K562 (cell line): ENCODE results near the gene AKT3. TPM values are rescaled to one million over a fixed set of nuclear protein-coding genes. Genes with fewer than 3 reads are reported as not detected.

ENCODE experiments used
- ATAC-seq: fragments of 200-7000 bp; cut with Tn5 transposase; 3 replicates; pipeline ENCODE4 v1.9.1; 2020; ENCODE audit warnings: moderate library complexity
- BruUV-seq: library from RNA; stranded (reverse); fragments of 400-500 nt; replicated peaks from 2 replicates; lab custom pipeline; 2021; lab: Mats Ljungman, UMichigan
- CTCF ChIA-PET: fragments of 300-600 bp; formaldehyde crosslinking; extraction: SDS; loops from one replicate; lab custom pipeline; 2021; ENCODE audit warnings: low intra/inter-chr PET ratio; lab: Yijun Ruan, JAX
- POLR2A ChIA-PET: fragments of 300-600, 350-650 bp; sonication (Branson Sonifier 250); formaldehyde crosslinking; extraction: SDS; loops from one replicate; lab custom pipeline; 2021; ENCODE audit warnings: antibody characterized with exemption, inconsistent platforms; lab: Yijun Ruan, JAX
- DNase-seq, 4 experiments: peaks; one replicate each; pipeline versions ENCODE4 v3.0.0 to v3.0.0-alpha.2; 2011 to 2018; ENCODE audit warnings: low spot score in 3 of 4, mixed read lengths in 3 of 4; ENCODE audit errors: extremely low read depth in 1 of 4
- FAIRE-seq: peaks from 2 replicates; lab custom pipeline; 2011; peaks lifted over from hg19 to GRCh38; lab: Jason Lieb, UNC
- H2AFZ ChIP-seq: 2 replicates; pipeline ENCODE4 v1.6.0; 2011; ENCODE audit warnings: low read depth, low read length, control low read depth, inconsistent platforms
- H3K27ac ChIP-seq: fragments of 200-600 bp; 3 replicates; pipeline ENCODE4 v1.8.0; 2011; ENCODE audit warnings: low read depth, mild to moderate bottlenecking, control low read depth, inconsistent platforms, low read length, moderate library complexity, mixed read lengths; ENCODE audit errors: extremely low read depth
- H3K27me3 ChIP-seq, 2 experiments: fragments of 300-600 bp in 1 of 2; 2 replicates in 1 of 2; 3 replicates in 1 of 2; pipeline versions ENCODE4 v1.6.0 to v1.8.0; 2011; ENCODE audit warnings: inconsistent platforms in 2 of 2, low read length in 2 of 2, mild to moderate bottlenecking in 1 of 2, mixed read lengths in 1 of 2, moderate library complexity in 1 of 2; ENCODE audit not compliant: control insufficient read depth in 2 of 2, insufficient read depth in 2 of 2
- H3K36me3 ChIP-seq: fragments of 300-600 bp; 3 replicates; pipeline ENCODE4 v1.8.0; 2011; ENCODE audit warnings: mild to moderate bottlenecking, low read length, inconsistent platforms; ENCODE audit not compliant: control insufficient read depth, insufficient read depth
- H3K4me1 ChIP-seq, 2 experiments: fragments of 200-600 bp in 1 of 2; replicated peaks in 1 of 2; 2 replicates in 1 of 2; 3 replicates in 1 of 2; pipeline versions ENCODE4 v1.5.1 to v1.8.0; 2011; ENCODE audit warnings: inconsistent platforms in 2 of 2, low read length in 2 of 2, mild to moderate bottlenecking in 1 of 2, mixed read lengths in 1 of 2, moderate library complexity in 1 of 2; ENCODE audit not compliant: control insufficient read depth in 2 of 2, insufficient read depth in 2 of 2
- H3K4me2 ChIP-seq: 2 replicates; pipeline ENCODE4 v1.6.1; 2011; ENCODE audit warnings: low read length, control low read depth, inconsistent platforms, mixed read lengths; ENCODE audit not compliant: insufficient read depth
- H3K4me3 ChIP-seq: fragments of 200-600 bp; sonication (generic), shearing (Covaris generic); 2 replicates; pipeline ENCODE4 v1.5.1; 2016; ENCODE audit warnings: control low read depth, inconsistent platforms
- H3K79me2 ChIP-seq: fragments of 200-600 bp; 3 replicates; pipeline ENCODE4 v1.8.0; 2011; ENCODE audit warnings: low read length, inconsistent platforms; ENCODE audit not compliant: control insufficient read depth, insufficient read depth
- H3K9ac ChIP-seq, 2 experiments: 2 replicates each; pipeline versions ENCODE4 v1.6.0 to v1.6.1; 2011; ENCODE audit warnings: low read depth in 2 of 2, low read length in 2 of 2, control low read depth in 1 of 2, inconsistent platforms in 1 of 2, mild to moderate bottlenecking in 1 of 2, mixed read lengths in 1 of 2; ENCODE audit not compliant: insufficient read depth in 1 of 2
- H3K9me1 ChIP-seq: one replicate; pipeline ENCODE4 v1.6.0; 2011; ENCODE audit warnings: inconsistent platforms, mild to moderate bottlenecking, low read length, moderate library complexity; ENCODE audit not compliant: control insufficient read depth, insufficient read depth
- H3K9me3 ChIP-seq: replicated peaks from 2 replicates; pipeline ENCODE4 v1.5.1; 2011; ENCODE audit warnings: low read depth, low read length, inconsistent platforms; ENCODE audit not compliant: control insufficient read depth, insufficient read depth
- H4K20me1 ChIP-seq: replicated peaks from 2 replicates; pipeline ENCODE4 v1.6.1; 2011; ENCODE audit warnings: low read length, inconsistent platforms, mixed read lengths; ENCODE audit not compliant: control insufficient read depth, insufficient read depth
- DNMT1 ChIP-seq: fragments of 450-650 bp; IDR thresholded peaks from 2 replicates; pipeline ENCODE4 v1.6.1; 2016; ENCODE audit warnings: antibody characterized with exemption, mild to moderate bottlenecking
- E2F1 ChIP-seq: sonication (generic); formaldehyde crosslinking; IDR thresholded peaks from 2 replicates; pipeline ENCODE4 v1.8.1; 2023; ENCODE audit warnings: mild to moderate bottlenecking, missing genetic modification reagents, moderate library complexity
- GTF2B ChIP-seq: IDR thresholded peaks from 2 replicates; pipeline ENCODE4 v1.6.1; 2011; ENCODE audit not compliant: insufficient read length; ENCODE audit errors: extremely low read depth
- HLTF ChIP-seq: fragments of 450-650 bp; IDR thresholded peaks from 2 replicates; pipeline ENCODE4 v1.6.1; 2016
- POLR2A ChIP-seq: fragments of 450-650 bp; conservative IDR thresholded peaks from 2 replicates; pipeline ENCODE4 v1.6.1; 2016
- SRSF7 ChIP-seq: fragments of 200-400 bp; formaldehyde crosslinking; optimal IDR thresholded peaks from 2 replicates; pipeline ENCODE3; 2017; ENCODE audit warnings: mild to moderate bottlenecking, low read depth, low read length
- STAT6 ChIP-seq: sonication (generic); formaldehyde crosslinking; IDR thresholded peaks from 2 replicates; pipeline ENCODE4 v1.8.1; 2023; ENCODE audit warnings: mild to moderate bottlenecking, missing genetic modification reagents
- ZNF311 ChIP-seq: fragments of 250-450 bp; sonication (Bioruptor Pico); IDR thresholded peaks from 2 replicates; pipeline ENCODE4 v1.4.0; 2020; ENCODE audit warnings: mild to moderate bottlenecking, moderate library complexity
- ZNF507 ChIP-seq: conservative IDR thresholded peaks from 2 replicates; pipeline ENCODE4 v1.6.1; 2017; ENCODE audit warnings: missing genetic modification characterization, missing compliant biosample characterization
- WGBS: fragments of 100-300 bp; shearing (Covaris generic); methylation state at CpG from one replicate; pipeline ENCODE4 v1.1.6; 2016; ENCODE audit warnings: low coverage, mixed read lengths; ENCODE audit not compliant: insufficient coverage; ENCODE audit errors: missing lambda C conversion rate; 5-methylcytosine and 5-hydroxymethylcytosine counted together
- in situ Hi-C: fragments of 300-500 bp; cut with MboI; formaldehyde crosslinking; loops from 4 replicates; pipeline ENCODE4 v1.15.0; 2018; ENCODE audit warnings: inconsistent platforms, mixed read lengths
- intact Hi-C: fragments of 100-400 bp; cut with micrococcal nuclease; formaldehyde crosslinking; loops from 2 replicates; pipeline ENCODE4 v1.14.2; 2022
- polyA plus RNA-seq, 8 experiments: library from polyadenylated mRNA; depleted of rRNA in 4 of 8; stranded (reverse) in 5 of 8; unstranded in 3 of 8; fragments of >200 nt; fragmentation: Nextera tagmentation in 2 of 8; fragmentation: Illumina TruSeq in 1 of 8; extraction: Ambion mirVana in 2 of 8; extraction: Trizol in 1 of 8; gene quantifications; 2 replicates each; pipeline versions ENCODE4 v1.2.1 to v1.2.3, GENCODE V29; 2011 to 2014; ENCODE audit warnings: inconsistent platforms in 1 of 8, missing spikeins in 1 of 8
- total RNA-seq, 7 experiments: library from RNA; depleted of rRNA in 6 of 7; stranded (reverse); fragments of >200 nt in 6 of 7; fragmentation: Illumina TruSeq in 2 of 7; extraction: Trizol in 2 of 7; gene quantifications; 2 replicates each; pipeline versions ENCODE4 v1.2.1 to v1.2.3, GENCODE V29; 2011 to 2021; ENCODE audit warnings: low replicate concordance in 1 of 7
- TF ChIP-seq, protein P1 (sequence below): sonication (generic); formaldehyde crosslinking; IDR thresholded peaks from 2 replicates; pipeline ENCODE4 v1.9.0; 2022; ENCODE audit warnings: mild to moderate bottlenecking, missing genetic modification reagents
- TF ChIP-seq, protein P2 (sequence below): conservative IDR thresholded peaks from 2 replicates; pipeline ENCODE4 v1.6.1; 2011; ENCODE audit warnings: low read depth, mild to moderate bottlenecking, low read length; ENCODE audit not compliant: control insufficient read depth

The AKT3 gene
- total and polyA plus RNA-seq, 9 of the 15 experiments (the other 6 are each of a cell fraction or from before 2014, with no cell fraction given) = 0.04 to 0.54 (median 0.18) TPM; not detected in 1

- BruUV-seq = no TSS peak
- Histone ChIP-seq H3K27ac (no peak overlapping the region), H3K4me2 (no peak overlapping the region), H2AFZ (no peak overlapping the region), H3K27me3 (no peaks in the 10 kb centered on the region), H3K9me3 (no peaks in the 10 kb centered on the region), H4K20me1 (no peaks in the 10 kb centered on the region), H3K4me3 (no peak overlapping the region), H3K79me2 (no peaks in the 10 kb centered on the region), H3K9ac (no peak overlapping the region), H3K9me1 (no peaks in the 10 kb centered on the region), H3K36me3 (no peaks in the 10 kb centered on the region)
- CTCF ChIA-PET = no interaction called here
- in situ Hi-C loops = no loop called here
- no peak for DNase-seq
- POLR2A ChIA-PET = no interaction called here
- TF ChIP-seq HLTF (no peak), ZNF507 (tag) (no peak), ZNF311 (CRISPR knock-in tag) (no peak), DNMT1 (no peak)
- TF ChIP-seq, all 486 proteins: peak for 0
- ATAC-seq (no peak), FAIRE-seq (no peak)
- H3K4me1 ChIP-seq = no peaks in the 10 kb centered on the region
- intact Hi-C loops = no loop called here
These were observed 43.7 kb downstream of the AKT3 start for GRCh38 chr1:243806310-243806709.

DNA sequence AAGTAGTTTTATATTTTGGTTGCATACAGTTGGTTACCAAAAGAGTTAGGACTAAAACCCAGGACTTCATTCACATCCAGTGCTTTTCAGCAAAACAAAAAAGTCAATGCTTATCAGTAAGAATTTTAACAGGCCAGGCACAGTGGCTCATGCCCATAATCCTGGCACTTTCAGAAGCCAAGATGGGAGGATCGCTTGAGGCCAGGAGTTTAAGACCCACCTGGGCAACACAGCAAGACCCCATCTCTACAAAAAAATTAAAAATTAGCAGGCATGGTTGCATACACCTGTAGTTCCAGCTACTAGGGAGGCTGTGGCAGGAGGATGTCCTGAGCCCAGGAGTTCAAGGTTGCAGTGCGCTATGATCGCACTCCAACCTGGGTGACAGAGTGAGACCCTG is 47.3 kb downstream of the AKT3 start:
- Histone ChIP-seq H4K20me1 (no peaks in the 10 kb centered on the region), H3K9ac (no peak overlapping the region), H3K4me1 (no peaks in the 10 kb centered on the region), H2AFZ (no peak overlapping the region), H3K27me3 (no peaks in the 10 kb centered on the region), H3K36me3 (no peaks in the 10 kb centered on the region), H3K79me2 (no peaks in the 10 kb centered on the region), H3K9me3 (no peaks in the 10 kb centered on the region), H3K9me1 (no peaks in the 10 kb centered on the region), H3K27ac (no peak overlapping the region), H3K4me2 (no peak overlapping the region), H3K4me3 (no peak overlapping the region)
- ChIA-PET CTCF (no interaction called here), POLR2A (no interaction called here)
- WGBS = 0% methylated on average over 3 of the region's 3 CpGs
- DNase-seq (no peak), ATAC-seq (no peak), FAIRE-seq (no peak)
- intact Hi-C loops (no loop called here), in situ Hi-C loops (no loop called here)
- no TSS peak for BruUV-seq
- TF ChIP-seq, protein P1, sequence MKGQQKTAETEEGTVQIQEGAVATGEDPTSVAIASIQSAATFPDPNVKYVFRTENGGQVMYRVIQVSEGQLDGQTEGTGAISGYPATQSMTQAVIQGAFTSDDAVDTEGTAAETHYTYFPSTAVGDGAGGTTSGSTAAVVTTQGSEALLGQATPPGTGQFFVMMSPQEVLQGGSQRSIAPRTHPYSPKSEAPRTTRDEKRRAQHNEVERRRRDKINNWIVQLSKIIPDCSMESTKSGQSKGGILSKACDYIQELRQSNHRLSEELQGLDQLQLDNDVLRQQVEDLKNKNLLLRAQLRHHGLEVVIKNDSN (CRISPR knock-in tag) = no peak
- no peak for TF ChIP-seq GTF2B
- no peak for TF ChIP-seq SRSF7
- TF ChIP-seq, protein P2, sequence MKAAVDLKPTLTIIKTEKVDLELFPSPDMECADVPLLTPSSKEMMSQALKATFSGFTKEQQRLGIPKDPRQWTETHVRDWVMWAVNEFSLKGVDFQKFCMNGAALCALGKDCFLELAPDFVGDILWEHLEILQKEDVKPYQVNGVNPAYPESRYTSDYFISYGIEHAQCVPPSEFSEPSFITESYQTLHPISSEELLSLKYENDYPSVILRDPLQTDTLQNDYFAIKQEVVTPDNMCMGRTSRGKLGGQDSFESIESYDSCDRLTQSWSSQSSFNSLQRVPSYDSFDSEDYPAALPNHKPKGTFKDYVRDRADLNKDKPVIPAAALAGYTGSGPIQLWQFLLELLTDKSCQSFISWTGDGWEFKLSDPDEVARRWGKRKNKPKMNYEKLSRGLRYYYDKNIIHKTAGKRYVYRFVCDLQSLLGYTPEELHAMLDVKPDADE = no peak
- no peak for TF ChIP-seq STAT6 (CRISPR knock-in tag)
- no peak for TF ChIP-seq E2F1 (CRISPR knock-in tag)
- TF ChIP-seq POLR2A = no peak
